ENCODE results near the gene PPIA.
"Not testable (repeated sequence)": the region's sequence is repeated elsewhere in the genome, so short reads cannot be mapped to it uniquely, and the experiment has no call there.

Gene PPIA

GRCh38 chr7:44762726-44763522, 33.6 kb upstream of the PPIA start:
- DNase-seq (ENCODE audit: low read depth in 3 of 3, low spot score in 1 of 3) = no peak

DNA sequence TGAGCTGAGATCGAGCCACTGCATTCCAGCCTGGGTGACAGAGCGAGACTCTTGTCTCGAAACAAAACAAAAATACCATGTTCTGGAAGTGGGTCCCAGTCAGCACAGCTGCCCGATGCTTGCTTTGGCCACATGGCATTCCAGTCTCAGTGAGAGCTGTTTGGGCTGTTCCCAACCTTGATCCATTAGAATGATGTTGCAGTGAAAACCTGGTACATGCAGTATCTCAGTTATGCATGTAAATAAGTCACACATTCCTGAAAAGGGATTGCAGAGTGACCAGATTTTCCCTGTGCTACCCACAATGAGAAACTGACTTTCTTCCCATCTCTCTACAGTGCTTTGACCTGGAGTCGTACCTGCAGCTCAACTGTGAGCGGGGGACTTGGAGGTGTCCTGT, 32.4 kb upstream of the PPIA start:
- DNase-seq (ENCODE audit: low read depth in 3 of 3, low spot score in 1 of 3) = no peak

DNA sequence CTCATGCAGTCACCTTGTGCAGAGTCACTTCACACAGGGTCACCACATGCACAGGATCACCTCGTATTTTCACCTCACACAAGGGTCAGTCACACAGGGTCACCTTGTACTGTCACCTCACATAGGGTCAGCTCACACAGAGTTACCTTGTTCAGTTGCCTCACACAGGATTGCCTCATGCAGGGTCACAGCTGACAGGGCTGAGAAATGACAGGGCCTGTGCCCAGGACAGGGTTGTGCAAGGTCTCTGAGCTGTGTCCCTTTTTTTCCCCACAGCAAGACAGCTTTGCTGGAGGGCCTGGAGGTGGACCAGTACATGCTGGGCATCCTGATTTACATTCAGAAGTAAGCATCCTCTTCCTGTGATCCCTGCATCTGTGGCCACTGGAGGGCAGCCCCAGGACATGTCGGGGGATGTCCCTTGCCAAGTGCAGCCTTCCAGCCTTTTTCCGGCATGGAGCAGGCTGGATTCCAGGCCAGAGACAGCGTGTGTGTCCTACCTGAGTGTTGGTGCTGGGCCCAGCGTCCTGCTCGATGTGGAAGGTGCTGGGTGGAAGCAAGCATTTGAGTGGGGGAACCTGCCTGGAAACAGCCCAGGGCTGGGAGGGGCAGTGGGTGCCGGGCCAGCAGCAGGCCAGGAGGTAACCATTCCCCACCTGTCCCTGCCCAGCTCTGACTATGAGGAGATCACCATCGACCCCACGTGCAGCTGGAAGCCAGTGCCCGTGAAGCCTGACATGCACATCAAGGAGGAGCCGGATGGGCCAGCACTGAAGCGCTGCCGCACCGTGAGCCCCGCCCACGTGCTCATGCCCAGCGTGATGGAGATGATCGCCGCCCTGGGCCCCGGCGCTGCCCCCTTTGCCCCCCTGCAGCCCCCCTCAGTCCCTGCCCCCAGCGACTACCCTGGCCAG, 31.6 kb upstream of the PPIA start:
- DNase-seq (ENCODE audit: low read depth in 3 of 3, low spot score in 1 of 3) = no peak

GRCh38 chr7:44765579-44766415, 30.7 kb upstream of the PPIA start:
- no peak for DNase-seq (ENCODE audit: low read depth in 3 of 3, low spot score in 1 of 3)

DNA sequence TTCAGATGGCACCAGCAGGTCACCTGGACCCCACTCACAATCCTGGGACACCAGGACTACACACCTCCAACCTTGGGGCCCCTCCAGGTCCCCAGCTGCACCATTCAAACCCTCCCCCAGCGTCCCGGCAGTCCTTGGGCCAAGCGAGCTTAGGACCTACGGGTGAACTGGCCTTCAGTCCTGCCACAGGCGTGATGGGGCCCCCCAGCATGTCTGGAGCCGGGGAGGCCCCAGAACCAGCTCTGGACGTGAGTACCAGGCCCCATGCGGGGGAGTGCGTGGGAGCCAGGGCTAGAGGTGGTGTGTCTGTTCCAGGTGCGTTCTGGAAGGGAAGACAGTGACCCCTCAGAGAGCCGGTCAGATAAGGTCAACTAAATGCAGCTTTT, 30.1 kb upstream of the PPIA start:
- DNase-seq (ENCODE audit: low read depth in 3 of 3, low spot score in 1 of 3) = no peak

DNA sequence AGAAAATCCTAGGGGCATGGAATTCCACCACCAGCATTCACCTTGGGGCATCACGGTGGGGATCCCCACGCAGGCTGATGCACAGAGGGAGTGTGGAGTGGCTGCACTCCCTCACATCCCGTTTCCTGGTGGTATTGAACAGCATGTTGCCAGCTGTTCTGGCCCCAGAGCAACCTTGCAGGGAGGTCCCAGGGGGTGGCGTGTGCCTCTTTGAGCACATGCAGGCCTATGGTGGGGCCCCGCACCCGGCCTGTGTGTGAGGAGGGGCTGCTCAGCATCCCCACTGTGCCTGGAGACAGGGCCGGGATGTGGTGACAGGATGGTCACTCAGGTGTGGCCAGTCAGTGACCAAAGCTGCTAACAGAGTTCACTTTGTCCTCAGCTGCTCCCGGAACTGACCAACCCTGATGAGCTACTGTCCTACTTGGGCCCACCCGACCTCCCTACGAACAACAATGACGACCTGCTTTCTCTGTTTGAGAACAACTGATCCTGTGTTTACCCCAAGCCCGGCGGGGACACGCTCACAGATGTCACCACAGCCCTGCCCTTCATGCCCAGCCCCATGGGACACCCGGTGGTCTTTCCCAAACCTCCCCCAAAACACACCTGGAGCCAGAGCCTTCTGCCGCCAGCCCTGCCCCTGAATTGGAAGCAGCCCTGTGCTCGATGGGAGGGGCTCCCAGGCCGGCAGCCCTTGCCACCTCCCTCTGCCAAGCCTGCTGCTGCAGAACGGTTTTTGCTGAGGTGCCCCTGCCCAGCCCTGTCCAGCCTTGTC, 29.2 kb upstream of the PPIA start:
- no peak for DNase-seq (ENCODE audit: low read depth in 3 of 3, low spot score in 1 of 3)

DNA sequence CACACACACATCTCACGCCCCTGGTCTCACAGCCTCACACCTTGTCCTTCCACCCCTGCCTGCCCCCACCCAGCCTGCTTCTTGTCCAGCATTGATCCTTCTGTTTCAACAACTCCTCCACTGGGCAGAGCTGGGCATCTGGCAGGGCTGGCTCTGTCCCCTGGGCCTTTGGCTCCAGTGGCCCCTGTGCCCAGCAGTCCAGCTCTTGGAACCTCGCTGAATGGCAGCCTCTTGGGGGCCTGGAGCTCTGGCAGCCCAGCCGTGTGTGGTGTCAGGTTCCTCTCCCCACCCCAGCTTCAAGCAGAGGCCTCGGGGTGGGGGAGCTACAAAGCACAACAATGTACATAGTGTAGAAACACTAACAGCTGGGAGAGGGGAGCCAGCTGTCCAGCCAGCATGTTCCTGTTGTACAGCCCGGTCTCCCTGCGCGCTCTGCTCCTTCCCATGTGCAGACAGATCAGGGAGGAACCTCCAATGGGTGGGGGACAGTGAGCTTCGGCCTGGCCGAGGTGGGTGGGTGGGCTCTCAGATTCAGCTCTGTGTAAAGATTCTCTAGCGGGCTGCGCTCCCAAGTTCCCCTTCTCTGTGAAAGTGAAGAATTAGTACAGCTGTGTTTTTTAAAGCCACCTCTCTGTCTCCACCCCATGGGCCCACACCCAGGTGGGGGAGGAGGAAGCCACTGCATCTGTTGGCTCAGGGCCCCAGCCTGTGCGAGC, 28.4 kb upstream of the PPIA start:
- no peak for DNase-seq (ENCODE audit: low read depth in 3 of 3, low spot score in 1 of 3)

GRCh38 chr7:44768628-44769371, 27.7 kb upstream of the PPIA start:
- no peak for DNase-seq (ENCODE audit: low read depth in 3 of 3, low spot score in 1 of 3)

DNA sequence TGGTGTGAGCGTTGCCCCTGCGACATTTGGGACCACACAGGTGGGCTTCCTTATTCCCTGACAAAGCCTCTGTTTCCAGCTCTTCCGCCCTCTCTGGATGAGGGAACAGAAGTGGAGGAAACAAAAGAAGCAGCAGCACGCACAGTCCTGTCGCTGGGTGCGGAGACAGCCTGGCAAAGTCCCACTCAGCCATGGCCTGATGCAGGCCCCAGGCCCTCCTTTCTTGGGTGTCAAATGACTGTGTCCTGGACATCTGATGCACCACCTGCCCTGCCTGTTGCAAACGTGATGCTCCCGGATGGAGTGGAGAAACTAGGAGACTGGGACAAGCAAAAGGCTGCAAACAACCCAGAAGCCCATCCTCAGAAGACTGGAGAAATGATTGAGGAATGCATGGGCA, 27.1 kb upstream of the PPIA start:
- DNase-seq (ENCODE audit: low read depth in 3 of 3, low spot score in 1 of 3) = no peak

- DNase-seq (ENCODE audit: low read depth in 3 of 3, low spot score in 1 of 3) = no peak
Observed at GRCh38 chr7:44769776-44770294, 26.6 kb upstream of the PPIA start.

DNA sequence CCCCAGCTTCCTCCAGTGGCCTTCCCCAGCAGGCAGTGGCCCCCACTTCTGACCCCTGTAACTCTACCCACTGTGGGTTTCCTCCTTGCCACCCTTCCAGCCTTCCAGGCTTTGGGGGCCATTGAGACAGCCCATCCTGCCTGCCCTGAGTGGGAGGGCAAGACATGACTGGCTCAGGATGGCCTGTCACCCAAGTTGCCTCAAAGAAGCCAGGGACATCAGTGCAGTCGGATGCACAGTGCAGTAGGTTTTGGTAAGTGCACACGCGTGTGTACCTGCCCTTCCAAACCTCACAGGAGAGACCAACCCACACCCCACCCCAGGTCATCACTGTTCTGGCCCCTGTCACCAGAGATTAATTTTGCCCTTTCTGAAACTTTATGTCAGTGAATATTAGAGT, 25.1 kb upstream of the PPIA start:
- DNase-seq (ENCODE audit: low read depth in 3 of 3, low spot score in 1 of 3) = no peak

GRCh38 chr7:44772440-44772839, 24.0 kb upstream of the PPIA start:
- DNase-seq (ENCODE audit: low read depth in 3 of 3, low spot score in 1 of 3) = no peak

- DNase-seq (ENCODE audit: low read depth in 3 of 3, low spot score in 1 of 3) = no peak
Observed at GRCh38 chr7:44772867-44773266, 23.6 kb upstream of the PPIA start.

- not testable (repeated sequence) for DNase-seq (ENCODE audit: low read depth in 3 of 3, low spot score in 1 of 3)
Observed at GRCh38 chr7:44774486-44774885, 22.0 kb upstream of the PPIA start.

- no peak for DNase-seq (ENCODE audit: low read depth in 3 of 3, low spot score in 1 of 3)
Observed at GRCh38 chr7:44775383-44776107, 20.9 kb upstream of the PPIA start.

DNA sequence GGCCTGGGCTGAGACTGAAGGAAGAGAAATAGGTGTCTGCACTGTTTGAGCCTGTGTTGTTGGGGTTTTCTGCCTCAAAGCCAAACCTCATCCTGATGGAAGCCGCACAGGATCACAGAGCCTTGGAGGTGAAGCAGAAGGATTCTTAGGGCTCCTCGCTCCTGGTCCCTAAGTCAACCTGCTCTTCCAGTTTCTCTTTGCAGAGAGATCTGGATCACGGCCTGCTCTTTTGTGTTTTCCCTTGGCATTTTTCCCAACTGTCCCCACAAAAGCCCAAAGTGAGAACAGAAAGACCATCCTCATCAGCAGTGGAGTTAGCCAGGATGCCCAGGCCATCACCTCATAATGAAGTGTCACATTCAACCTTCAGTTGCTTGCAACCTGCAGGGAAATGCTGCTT, 20.3 kb upstream of the PPIA start:
- DNase-seq (ENCODE audit: low read depth in 3 of 3, low spot score in 1 of 3) = no peak

- no peak for DNase-seq (ENCODE audit: low read depth in 3 of 3, low spot score in 1 of 3)
Observed at GRCh38 chr7:44782460-44782859, 14.0 kb upstream of the PPIA start.

- no peak for DNase-seq (ENCODE audit: low read depth in 3 of 3, low spot score in 1 of 3)
Observed at GRCh38 chr7:44783407-44783806, 13.1 kb upstream of the PPIA start.
